ENCODE measurements around the gene NTSR2.

Gene NTSR2

GRCh38 chr2:11691076-11691660 is 21.2 kb upstream of the NTSR2 start:
- no peak for DNase-seq (ENCODE audit: low spot score)
- Histone ChIP-seq H3K4me3 (no peak overlapping the region), H3K27ac (no peak overlapping the region)
- TF ChIP-seq, protein P1, sequence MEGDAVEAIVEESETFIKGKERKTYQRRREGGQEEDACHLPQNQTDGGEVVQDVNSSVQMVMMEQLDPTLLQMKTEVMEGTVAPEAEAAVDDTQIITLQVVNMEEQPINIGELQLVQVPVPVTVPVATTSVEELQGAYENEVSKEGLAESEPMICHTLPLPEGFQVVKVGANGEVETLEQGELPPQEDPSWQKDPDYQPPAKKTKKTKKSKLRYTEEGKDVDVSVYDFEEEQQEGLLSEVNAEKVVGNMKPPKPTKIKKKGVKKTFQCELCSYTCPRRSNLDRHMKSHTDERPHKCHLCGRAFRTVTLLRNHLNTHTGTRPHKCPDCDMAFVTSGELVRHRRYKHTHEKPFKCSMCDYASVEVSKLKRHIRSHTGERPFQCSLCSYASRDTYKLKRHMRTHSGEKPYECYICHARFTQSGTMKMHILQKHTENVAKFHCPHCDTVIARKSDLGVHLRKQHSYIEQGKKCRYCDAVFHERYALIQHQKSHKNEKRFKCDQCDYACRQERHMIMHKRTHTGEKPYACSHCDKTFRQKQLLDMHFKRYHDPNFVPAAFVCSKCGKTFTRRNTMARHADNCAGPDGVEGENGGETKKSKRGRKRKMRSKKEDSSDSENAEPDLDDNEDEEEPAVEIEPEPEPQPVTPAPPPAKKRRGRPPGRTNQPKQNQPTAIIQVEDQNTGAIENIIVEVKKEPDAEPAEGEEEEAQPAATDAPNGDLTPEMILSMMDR (IDR thresholded peaks at IDR 0.05), result no peak

GRCh38 chr2:11688222-11689069 is 18.5 kb upstream of the NTSR2 start:
- DNase-seq (ENCODE audit: low spot score), result peak; percentile 83
- peak overlapping the region; percentile 58 for H3K4me3 ChIP-seq
- TF ChIP-seq, protein P1 (IDR thresholded peaks at IDR 0.05), result peak; percentile 63
- H3K27ac ChIP-seq, result peak overlapping the region; percentile 17 to 57

DNA sequence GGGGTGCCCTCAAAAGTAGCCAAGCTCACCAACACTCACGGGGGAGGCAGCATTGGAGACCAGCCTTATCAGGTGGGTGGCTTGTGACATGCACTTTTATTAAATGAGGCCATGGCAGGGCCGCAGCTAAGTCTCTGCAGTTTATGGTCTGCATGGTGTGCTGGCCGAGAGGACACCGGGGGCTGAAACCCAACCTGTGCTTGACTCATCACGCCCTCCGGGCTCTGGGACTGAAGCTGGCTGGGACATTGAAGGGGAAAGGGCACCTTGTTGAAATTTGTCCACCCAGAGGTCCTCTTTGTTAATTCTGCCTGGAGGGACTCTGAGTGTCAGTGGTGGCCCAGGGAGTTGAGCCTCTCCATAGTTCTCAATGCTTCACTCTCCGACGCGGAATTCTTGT is 17.7 kb upstream of the NTSR2 start:
- TF ChIP-seq, protein P1 (IDR thresholded peaks at IDR 0.05), result no peak
- DNase-seq (ENCODE audit: low spot score), result no peak
- peak overlapping the region; percentile 17 to 57 for H3K27ac ChIP-seq
- H3K4me3 ChIP-seq, result peak overlapping the region; percentile 58

GRCh38 chr2:11685906-11686470 is 16.0 kb upstream of the NTSR2 start:
- no peak for DNase-seq (ENCODE audit: low spot score)
- TF ChIP-seq, protein P1 (IDR thresholded peaks at IDR 0.05), result no peak
- no peak overlapping the region for H3K27ac ChIP-seq
- no peak overlapping the region for H3K4me3 ChIP-seq

- TF ChIP-seq, protein P1 (IDR thresholded peaks at IDR 0.05), result no peak
- H3K27ac ChIP-seq, result no peak overlapping the region
- no peak for DNase-seq (ENCODE audit: low spot score)
- H3K4me3 ChIP-seq, result no peak overlapping the region
Observed at GRCh38 chr2:11684894-11685460, 15.0 kb upstream of the NTSR2 start.

- H3K27ac ChIP-seq, result no peak overlapping the region
- peak; percentile 45 for DNase-seq (ENCODE audit: low spot score)
- TF ChIP-seq, protein P1 (IDR thresholded peaks at IDR 0.05), result no peak
- no peak overlapping the region for H3K4me3 ChIP-seq
Observed at GRCh38 chr2:11683966-11684365, 14.0 kb upstream of the NTSR2 start.

Measured in coronary artery (tissue), 2 donors.